GM10266 (cell line): Measurements from ENCODE around the gene SGCD.

Source experiments
- DNase-seq: peaks from one replicate; pipeline ENCODE4 v3.0.0; 2012; ENCODE audit errors: extremely low spot score
- TF ChIP-seq, protein P1 (sequence below): IDR thresholded peaks from 2 replicates; pipeline ENCODE4 v1.5.1; 2012; ENCODE audit warnings: mild to moderate bottlenecking, low read depth; ENCODE audit not compliant: control insufficient read depth, insufficient read depth; ENCODE audit errors: missing control alignments

The SGCD gene

GRCh38 chr5:156753846-156754245 lies 426.9 kb downstream of the SGCD start:
- TF ChIP-seq, protein P1, sequence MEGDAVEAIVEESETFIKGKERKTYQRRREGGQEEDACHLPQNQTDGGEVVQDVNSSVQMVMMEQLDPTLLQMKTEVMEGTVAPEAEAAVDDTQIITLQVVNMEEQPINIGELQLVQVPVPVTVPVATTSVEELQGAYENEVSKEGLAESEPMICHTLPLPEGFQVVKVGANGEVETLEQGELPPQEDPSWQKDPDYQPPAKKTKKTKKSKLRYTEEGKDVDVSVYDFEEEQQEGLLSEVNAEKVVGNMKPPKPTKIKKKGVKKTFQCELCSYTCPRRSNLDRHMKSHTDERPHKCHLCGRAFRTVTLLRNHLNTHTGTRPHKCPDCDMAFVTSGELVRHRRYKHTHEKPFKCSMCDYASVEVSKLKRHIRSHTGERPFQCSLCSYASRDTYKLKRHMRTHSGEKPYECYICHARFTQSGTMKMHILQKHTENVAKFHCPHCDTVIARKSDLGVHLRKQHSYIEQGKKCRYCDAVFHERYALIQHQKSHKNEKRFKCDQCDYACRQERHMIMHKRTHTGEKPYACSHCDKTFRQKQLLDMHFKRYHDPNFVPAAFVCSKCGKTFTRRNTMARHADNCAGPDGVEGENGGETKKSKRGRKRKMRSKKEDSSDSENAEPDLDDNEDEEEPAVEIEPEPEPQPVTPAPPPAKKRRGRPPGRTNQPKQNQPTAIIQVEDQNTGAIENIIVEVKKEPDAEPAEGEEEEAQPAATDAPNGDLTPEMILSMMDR: no peak
- DNase-seq: no peak

GRCh38 chr5:156755421-156756087 lies 428.6 kb downstream of the SGCD start:
- DNase-seq: no peak
- TF ChIP-seq, protein P1: no peak

DNA sequence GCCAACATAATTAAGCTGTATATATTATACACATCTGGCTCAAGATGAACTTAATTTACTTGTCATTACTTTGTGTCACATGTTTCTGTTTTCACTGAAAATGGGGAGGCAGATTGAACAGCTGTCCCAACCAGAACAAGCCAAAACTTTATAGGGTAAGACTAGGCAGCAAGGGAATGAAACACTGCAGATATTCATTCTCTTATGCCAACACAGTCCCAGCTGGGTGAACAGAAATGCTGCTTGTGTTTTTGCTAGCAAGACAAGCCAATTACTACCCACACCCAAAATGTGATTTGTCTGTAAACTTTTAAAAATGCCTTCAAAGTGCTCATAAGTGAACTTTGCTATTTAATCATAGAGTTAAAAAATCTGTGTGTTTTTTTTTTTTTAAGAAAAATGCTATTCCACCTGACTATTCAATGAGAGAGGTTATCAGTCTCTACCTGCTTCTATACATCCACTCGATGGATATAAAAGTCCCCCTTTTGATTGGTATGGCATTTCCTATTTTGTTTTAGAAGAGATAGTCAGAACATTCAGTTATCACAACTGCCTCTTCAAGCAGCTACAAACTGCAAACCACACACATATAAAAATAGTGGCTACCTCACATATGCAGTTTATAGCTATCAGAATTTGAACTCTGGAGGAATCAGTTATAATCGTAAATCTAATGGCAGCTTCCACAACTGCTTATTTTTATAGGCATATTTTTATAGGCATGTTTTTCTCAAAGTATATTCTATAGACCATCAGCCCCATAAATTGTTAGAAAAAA lies 431.2 kb downstream of the SGCD start:
- no peak for DNase-seq
- TF ChIP-seq, protein P1: no peak

- no peak for DNase-seq
- TF ChIP-seq, protein P1: no peak
Measured at GRCh38 chr5:156759156-156759555, 432.2 kb downstream of the SGCD start.

DNA sequence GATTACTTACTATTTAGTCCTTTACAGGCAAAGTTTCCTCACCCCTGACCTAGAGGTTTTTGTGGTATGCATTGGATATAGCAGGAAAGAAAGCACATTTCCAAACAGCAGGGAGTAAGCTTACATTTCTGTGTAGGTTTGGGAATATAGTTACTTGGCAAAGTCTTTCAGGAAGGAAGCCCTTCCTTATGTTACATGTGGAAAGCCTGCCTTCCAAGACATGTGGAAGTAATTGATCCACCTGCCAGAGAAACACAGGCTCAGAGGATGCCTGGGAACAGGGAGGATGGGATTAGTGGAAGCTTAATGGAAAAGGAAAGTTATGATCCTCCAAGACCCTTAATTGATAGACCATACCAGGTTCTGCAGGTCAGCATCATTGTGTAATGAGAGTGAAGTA lies 435.8 kb downstream of the SGCD start:
- no peak for DNase-seq
- TF ChIP-seq, protein P1: no peak

DNA sequence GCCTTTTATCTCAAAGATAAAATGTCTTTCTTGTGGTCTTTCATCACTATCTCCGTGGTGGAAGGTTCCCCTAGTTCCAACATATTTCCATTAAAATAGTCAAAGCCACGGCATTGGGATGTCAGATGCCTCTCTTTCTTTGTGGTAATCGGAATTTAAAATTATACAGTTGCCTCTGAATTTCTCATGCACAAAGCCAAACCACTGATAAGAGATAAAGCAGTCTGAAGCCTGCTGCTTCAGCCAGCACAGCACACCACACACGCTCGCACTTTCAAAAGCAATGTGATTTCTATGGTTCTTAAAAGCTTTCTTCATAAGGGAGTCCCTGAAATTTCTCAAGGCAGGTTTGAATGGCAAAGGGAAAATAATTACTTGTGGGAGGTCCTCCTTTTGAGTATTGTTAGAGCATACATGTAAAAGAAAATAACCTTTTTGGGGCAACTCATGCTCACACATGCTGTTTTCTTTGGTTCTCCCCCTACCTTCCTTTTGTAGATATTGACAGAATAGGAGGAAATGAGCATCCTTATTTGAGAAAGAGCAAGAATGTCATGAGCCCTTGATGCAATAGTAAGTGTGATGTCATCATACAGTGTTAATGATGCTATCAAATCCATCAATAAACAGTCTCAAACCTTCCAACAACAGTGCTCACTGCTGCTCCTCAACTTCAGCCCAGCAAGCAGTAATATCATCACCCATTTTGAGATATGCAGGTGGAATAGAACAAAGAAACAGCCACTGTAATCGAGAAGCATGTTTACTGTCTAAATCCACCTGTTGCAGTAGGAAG lies 437.4 kb downstream of the SGCD start:
- no peak for DNase-seq
- TF ChIP-seq, protein P1: no peak

GRCh38 chr5:156774273-156774672 lies 447.3 kb downstream of the SGCD start:
- TF ChIP-seq, protein P1: no peak
- no peak for DNase-seq
